GM10248 (cell line): ENCODE measurements around the gene CDKN1C.

Experiments
- CTCF ChIA-PET: fragments of 300-600 bp; sonication (Branson Sonifier 250); formaldehyde crosslinking; extraction: SDS; loops from one replicate; lab custom pipeline; 2021; ENCODE audit warnings: antibody characterized with exemption; lab: Yijun Ruan, JAX
- POLR2A ChIA-PET: fragments of 350-650 bp; sonication (Branson Sonifier 250); formaldehyde crosslinking; extraction: SDS; loops from one replicate; lab custom pipeline; 2020; ENCODE audit warnings: antibody characterized with exemption; lab: Yijun Ruan, JAX
- DNase-seq: peaks from one replicate; pipeline ENCODE4 v3.0.0; 2012; ENCODE audit errors: extremely low spot score
- TF ChIP-seq, protein P1 (sequence below): IDR thresholded peaks from 2 replicates; pipeline ENCODE4 v1.5.1; 2012; ENCODE audit warnings: mild to moderate bottlenecking, low read depth; ENCODE audit errors: extremely low read depth, missing control alignments, control extremely low read depth

CDKN1C gene

DNA sequence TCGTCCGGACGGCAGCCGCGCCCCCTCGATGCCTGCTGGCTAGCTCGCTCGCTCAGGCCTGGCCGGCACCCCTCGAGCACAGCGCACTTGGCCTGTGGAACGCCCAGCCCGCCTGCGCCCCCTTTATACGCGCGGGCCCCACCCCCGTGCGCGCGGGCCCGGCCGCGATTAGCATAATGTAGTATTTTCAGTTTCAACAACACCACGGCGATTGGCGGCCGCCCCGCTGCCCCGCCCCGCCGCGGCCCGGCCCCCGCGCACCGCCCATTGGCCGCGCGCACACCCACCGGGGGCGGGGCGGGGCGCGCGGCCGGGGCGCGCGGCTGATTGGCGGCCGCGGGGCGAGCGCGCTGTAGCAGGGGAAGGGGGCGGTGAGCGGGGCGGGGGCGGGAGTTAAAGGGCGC lies at the start of gene CDKN1C:
CDKN1C (minus strand) TSS at position 98 of the 404 bp plus-strand sequence. CDS start 319 bp downstream, outside the sequence.
- DNase-seq, result peak; percentile 90
- ChIA-PET POLR2A (no interaction called here), CTCF (interaction anchor here (1.2 to 21.2 kb wide), 3 partner anchors 10 to 580 kb away, joined by 5 to 528 read pairs (median 9); no protein-coding TSS in a partner anchor)
- TF ChIP-seq, protein P1, sequence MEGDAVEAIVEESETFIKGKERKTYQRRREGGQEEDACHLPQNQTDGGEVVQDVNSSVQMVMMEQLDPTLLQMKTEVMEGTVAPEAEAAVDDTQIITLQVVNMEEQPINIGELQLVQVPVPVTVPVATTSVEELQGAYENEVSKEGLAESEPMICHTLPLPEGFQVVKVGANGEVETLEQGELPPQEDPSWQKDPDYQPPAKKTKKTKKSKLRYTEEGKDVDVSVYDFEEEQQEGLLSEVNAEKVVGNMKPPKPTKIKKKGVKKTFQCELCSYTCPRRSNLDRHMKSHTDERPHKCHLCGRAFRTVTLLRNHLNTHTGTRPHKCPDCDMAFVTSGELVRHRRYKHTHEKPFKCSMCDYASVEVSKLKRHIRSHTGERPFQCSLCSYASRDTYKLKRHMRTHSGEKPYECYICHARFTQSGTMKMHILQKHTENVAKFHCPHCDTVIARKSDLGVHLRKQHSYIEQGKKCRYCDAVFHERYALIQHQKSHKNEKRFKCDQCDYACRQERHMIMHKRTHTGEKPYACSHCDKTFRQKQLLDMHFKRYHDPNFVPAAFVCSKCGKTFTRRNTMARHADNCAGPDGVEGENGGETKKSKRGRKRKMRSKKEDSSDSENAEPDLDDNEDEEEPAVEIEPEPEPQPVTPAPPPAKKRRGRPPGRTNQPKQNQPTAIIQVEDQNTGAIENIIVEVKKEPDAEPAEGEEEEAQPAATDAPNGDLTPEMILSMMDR, result no peak

DNA sequence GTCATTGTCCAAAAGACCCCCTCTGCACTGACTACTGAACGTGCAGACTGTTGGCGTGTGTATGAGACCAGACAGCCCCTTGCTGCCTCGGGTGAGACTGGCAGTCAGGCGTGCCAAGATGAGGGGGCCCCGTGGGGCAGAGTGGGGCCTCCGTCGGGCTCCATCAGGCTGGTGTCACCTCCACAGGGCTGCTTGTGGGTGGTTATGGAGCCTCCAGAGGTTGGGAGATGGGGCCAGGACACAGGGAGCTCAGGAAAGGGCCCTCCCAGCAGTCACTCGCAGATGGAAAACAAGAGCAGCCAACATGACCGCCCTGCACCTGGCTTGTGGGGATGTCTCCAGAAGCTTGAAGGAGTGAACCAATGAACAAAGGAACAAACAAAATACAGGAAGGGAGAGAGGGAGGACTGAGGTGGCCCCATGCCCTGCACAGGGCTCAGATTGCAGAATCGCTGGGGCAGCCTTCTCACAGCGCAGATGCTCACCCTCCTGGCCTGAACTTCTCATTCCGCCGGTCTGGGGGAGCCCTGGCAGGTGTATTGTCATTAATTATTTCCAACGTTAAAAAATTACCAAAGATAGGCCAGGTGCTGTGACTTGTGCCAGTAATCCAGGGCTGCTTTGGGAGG lies 49.1 kb upstream of the CDKN1C start:
- POLR2A ChIA-PET, result no interaction called here

DNA sequence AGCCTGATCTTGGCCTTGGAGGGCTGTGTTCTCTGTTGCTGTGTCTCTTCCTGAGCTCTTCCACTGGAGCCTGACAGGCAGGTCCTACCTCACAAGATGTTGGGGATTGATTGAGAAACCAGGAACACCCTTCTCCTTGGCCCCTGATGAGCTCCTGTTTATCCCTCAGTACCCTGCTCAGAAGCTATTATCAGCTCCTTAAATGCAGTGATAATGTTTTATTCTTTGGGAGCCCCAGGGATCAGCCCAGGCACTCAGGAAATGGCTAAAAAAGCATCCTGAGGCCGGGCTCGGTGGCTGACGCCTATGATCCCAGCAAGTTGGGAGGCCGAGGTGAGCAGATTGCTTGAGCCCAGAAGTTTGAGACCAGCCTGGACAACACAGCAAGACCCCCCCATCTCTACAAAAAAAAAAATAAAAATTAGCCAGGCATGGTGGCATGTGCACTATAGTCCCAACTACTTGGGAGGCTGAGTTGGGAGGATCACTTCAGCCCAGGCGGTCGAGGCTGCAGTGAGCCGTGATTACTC lies 48.5 kb upstream of the CDKN1C start:
- no peak for DNase-seq
- ChIA-PET CTCF (interaction anchor here (0.7 to 1.7 kb wide), 4 partner anchors 9 to 401 kb away, joined by 3 to 7 read pairs (median 3); no protein-coding TSS in a partner anchor), POLR2A (no interaction called here)
- TF ChIP-seq, protein P1, result no peak

More for the DNA sequence above, 49.1 kb upstream of the CDKN1C start:
- no peak for DNase-seq
- CTCF ChIA-PET, result interaction anchor here (1.7 kb wide), 1 partner anchor 9 kb away, joined by 7 read pairs; no protein-coding TSS in a partner anchor
- TF ChIP-seq, protein P1, result no peak

DNA sequence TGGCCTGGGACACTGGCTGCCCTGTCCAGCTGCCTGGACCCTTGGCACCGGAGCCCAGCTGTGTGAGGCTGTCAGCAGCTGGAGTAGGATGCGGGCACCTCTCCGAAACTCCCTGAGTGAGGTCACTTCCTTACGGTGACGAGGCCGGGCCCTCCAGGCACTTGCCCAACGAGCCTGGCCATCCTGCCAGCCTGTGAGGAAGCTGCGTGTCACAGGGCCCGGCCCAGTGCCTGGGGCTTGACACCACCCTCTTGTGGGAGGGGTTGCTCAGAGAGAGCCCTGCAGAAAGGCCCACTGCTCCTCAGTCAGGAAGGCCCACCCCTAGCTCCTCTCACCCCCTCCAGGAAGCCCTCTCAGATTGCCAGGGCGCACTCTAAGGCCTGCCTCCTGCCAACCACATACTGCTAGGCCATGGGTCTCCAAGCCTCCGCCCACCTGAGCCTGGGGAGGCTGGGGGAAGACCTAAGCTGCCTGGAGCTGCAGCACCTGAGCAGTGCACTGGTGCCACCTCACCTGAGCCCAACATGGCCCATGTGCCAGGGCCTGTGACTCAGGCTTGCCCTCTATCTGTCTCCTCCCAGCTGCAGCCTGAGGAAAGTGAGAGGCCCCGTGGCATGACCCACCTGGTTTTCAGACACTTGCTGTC lies 47.9 kb upstream of the CDKN1C start:
- CTCF ChIA-PET, result interaction anchor here (0.7 to 1.7 kb wide), 4 partner anchors 10 to 400 kb away, joined by 3 to 7 read pairs (median 3); no protein-coding TSS in a partner anchor
- POLR2A ChIA-PET, result no interaction called here
- TF ChIP-seq, protein P1, result no peak
- DNase-seq, result peak; percentile 18

DNA sequence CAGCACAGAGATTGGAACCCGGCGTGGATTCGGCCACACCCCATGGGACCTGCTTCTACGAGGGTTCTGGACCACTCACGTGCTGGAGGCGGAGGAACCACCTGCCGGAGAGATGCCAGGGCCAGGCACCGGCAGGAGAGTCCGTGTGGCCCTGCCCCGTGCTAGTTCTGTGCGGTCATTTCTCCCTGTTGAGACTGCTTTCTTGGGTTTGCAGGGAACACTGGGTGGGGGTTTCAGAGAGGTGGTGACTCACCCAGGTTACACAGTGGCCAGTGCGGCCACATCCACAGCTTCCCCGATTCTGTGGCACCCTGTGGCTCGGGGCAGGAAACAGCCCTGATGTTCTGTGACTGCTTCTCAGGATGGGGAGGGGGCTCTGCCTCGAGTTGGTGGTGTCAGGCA lies 47.3 kb upstream of the CDKN1C start:
- CTCF ChIA-PET, result interaction anchor here (1.2 to 4.2 kb wide), 5 partner anchors 9 to 401 kb away, joined by 3 to 39 read pairs (median 3); no protein-coding TSS in a partner anchor

More for the DNA sequence above, 47.3 kb upstream of the CDKN1C start:
- POLR2A ChIA-PET, result no interaction called here
- DNase-seq, result no peak
- TF ChIP-seq, protein P1, result no peak
